ENCODE data around the gene COL6A1. TPM values are rescaled to one million over a fixed set of nuclear protein-coding genes. Genes with fewer than 3 reads are reported as not detected.

The COL6A1 gene
- total and polyA plus RNA-seq, 2 experiments from 2014 or later, result 296 to 592 TPM

DNA sequence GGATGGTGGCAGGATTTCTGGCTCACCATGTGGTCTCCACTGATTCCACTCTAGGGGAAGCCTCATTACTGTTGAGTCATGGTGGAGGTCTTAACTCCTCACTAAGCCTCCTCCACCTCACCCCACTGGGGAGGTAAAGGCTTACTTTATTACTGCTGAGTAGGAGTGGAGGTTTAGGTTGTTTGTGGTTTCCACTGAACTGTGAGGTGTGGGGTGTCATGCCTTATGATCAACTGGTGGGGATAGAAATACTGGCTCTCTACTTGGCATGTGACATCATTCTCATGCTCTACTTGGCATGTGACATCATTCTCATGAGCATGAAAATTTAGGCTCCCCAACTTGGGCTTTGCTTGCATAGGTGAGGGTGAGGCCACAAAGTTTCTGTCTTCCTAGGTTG lies 35.6 kb downstream of the COL6A1 start:
- H3K9me3 ChIP-seq (ENCODE audit: low read depth), result no peaks in the 10 kb centered on the region
- TF ChIP-seq EZH2phosphoT487 (IDR thresholded peaks at IDR 0.05; ENCODE audit: low read depth, severe bottlenecking, unreplicated experiment) (no peak), EZH2 (IDR thresholded peaks at IDR 0.05; ENCODE audit: borderline replicate concordance) (no peak)
- TF ChIP-seq, protein P1, sequence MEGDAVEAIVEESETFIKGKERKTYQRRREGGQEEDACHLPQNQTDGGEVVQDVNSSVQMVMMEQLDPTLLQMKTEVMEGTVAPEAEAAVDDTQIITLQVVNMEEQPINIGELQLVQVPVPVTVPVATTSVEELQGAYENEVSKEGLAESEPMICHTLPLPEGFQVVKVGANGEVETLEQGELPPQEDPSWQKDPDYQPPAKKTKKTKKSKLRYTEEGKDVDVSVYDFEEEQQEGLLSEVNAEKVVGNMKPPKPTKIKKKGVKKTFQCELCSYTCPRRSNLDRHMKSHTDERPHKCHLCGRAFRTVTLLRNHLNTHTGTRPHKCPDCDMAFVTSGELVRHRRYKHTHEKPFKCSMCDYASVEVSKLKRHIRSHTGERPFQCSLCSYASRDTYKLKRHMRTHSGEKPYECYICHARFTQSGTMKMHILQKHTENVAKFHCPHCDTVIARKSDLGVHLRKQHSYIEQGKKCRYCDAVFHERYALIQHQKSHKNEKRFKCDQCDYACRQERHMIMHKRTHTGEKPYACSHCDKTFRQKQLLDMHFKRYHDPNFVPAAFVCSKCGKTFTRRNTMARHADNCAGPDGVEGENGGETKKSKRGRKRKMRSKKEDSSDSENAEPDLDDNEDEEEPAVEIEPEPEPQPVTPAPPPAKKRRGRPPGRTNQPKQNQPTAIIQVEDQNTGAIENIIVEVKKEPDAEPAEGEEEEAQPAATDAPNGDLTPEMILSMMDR (IDR thresholded peaks at IDR 0.05; ENCODE audit: poor library complexity), result no peak
- H3K36me3 ChIP-seq (replicated peaks; ENCODE audit: insufficient read depth, low read depth), result no peaks in the 10 kb centered on the region
- no peak overlapping the region for H3K4me2 ChIP-seq
- H4K20me1 ChIP-seq (ENCODE audit: insufficient read depth, poor library complexity, severe bottlenecking), result no peaks in the 10 kb centered on the region
- no peak overlapping the region for H2AFZ ChIP-seq
- H3K27ac ChIP-seq, result no peak overlapping the region
- no peaks in the 10 kb centered on the region for H3K9me2 ChIP-seq (replicated peaks; ENCODE audit: insufficient read depth)
- H3K27me3 ChIP-seq, result no peaks in the 10 kb centered on the region
- H3K4me3 ChIP-seq, result no peak overlapping the region
- no peak for DNase-seq (ENCODE audit: low spot score)
- H3K79me2 ChIP-seq, result no peaks in the 10 kb centered on the region
- peaks cover 15% of the 10 kb centered on the region for H3K4me1 ChIP-seq (ENCODE audit: insufficient read depth)

DNA sequence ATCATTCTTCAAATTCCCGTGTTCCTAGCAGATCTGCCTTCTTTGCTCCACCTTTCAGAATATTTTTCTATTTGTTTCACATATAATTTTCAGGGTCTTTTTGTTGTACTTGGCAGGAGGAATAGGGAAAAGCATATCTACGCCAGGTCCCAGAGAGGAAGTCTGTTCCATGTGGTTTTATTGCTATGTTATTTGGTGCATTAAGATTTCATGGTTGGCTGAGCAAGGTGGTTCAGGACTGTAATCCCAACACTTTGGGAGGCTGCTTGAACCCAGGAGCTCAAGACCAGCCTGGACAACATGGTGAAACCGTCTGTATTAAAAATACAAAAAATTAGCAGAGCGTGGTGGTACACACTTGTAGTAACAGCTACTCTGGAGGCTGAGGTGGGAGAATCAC lies 36.1 kb downstream of the COL6A1 start:
- TF ChIP-seq EZH2phosphoT487 (IDR thresholded peaks at IDR 0.05; ENCODE audit: low read depth, severe bottlenecking, unreplicated experiment), result no peak
- Histone ChIP-seq H4K20me1 (ENCODE audit: insufficient read depth, poor library complexity, severe bottlenecking) (no peaks in the 10 kb centered on the region), H3K9me2 (replicated peaks; ENCODE audit: insufficient read depth) (no peaks in the 10 kb centered on the region), H3K27ac (no peak overlapping the region), H3K9me3 (ENCODE audit: low read depth) (no peaks in the 10 kb centered on the region), H3K4me1 (ENCODE audit: insufficient read depth) (peaks cover 14% of the 10 kb centered on the region), H2AFZ (no peak overlapping the region), H3K79me2 (no peaks in the 10 kb centered on the region), H3K4me2 (no peak overlapping the region), H3K4me3 (no peak overlapping the region), H3K27me3 (no peaks in the 10 kb centered on the region), H3K36me3 (replicated peaks; ENCODE audit: insufficient read depth, low read depth) (no peaks in the 10 kb centered on the region)
- DNase-seq (ENCODE audit: low spot score), result no peak
- WGBS (ENCODE audit: low lambda C conversion rate, missing lambda C conversion rate), result 84% methylated on average over 4 of the region's 4 CpGs

GRCh38 chr21:46018615-46019014 lies 37.0 kb downstream of the COL6A1 start:
- Histone ChIP-seq H3K79me2 (no peaks in the 10 kb centered on the region), H3K27me3 (no peaks in the 10 kb centered on the region), H3K4me1 (ENCODE audit: insufficient read depth) (peaks cover 21% of the 10 kb centered on the region), H2AFZ (no peak overlapping the region), H3K9me2 (replicated peaks; ENCODE audit: insufficient read depth) (no peaks in the 10 kb centered on the region), H3K36me3 (replicated peaks; ENCODE audit: insufficient read depth, low read depth) (no peaks in the 10 kb centered on the region), H4K20me1 (ENCODE audit: insufficient read depth, poor library complexity, severe bottlenecking) (no peaks in the 10 kb centered on the region), H3K4me3 (no peak overlapping the region), H3K27ac (no peak overlapping the region), H3K4me2 (no peak overlapping the region), H3K9me3 (ENCODE audit: low read depth) (no peaks in the 10 kb centered on the region)
- DNase-seq (ENCODE audit: low spot score), result no peak
- TF ChIP-seq, protein P1 (IDR thresholded peaks at IDR 0.05; ENCODE audit: poor library complexity), result no peak
- TF ChIP-seq EZH2phosphoT487 (IDR thresholded peaks at IDR 0.05; ENCODE audit: low read depth, severe bottlenecking, unreplicated experiment) (no peak), EZH2 (IDR thresholded peaks at IDR 0.05; ENCODE audit: borderline replicate concordance) (no peak)
- WGBS (ENCODE audit: low lambda C conversion rate, missing lambda C conversion rate), result 74% methylated on average over 3 of the region's 3 CpGs

DNA sequence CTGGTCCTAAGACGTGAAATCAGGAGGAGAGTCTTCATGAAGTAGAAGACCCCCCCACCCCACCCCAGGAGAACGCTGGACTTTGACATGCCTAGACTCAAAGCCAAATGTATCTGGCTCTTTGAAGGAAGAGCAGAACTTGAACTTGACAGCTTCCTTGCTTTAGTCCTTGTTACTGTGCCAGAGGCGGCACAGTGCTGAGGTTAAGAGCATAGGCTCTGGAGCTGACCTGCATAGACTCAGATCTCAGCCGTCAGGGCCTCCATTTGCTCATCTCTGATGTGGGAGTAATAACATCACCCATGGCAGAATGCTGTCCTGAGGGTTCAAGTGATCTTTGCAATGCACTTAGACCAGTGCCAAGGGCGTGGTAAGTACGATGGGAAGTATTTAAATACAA lies 39.0 kb downstream of the COL6A1 start:
- WGBS (ENCODE audit: low lambda C conversion rate, missing lambda C conversion rate), result 94% methylated on average over 6 of the region's 6 CpGs
- Histone ChIP-seq H4K20me1 (ENCODE audit: insufficient read depth, poor library complexity, severe bottlenecking) (no peaks in the 10 kb centered on the region), H3K4me1 (ENCODE audit: insufficient read depth) (peaks cover 40% of the 10 kb centered on the region), H3K4me2 (no peak overlapping the region), H3K4me3 (no peak overlapping the region), H2AFZ (no peak overlapping the region), H3K9me3 (ENCODE audit: low read depth) (no peaks in the 10 kb centered on the region), H3K27ac (no peak overlapping the region), H3K36me3 (replicated peaks; ENCODE audit: insufficient read depth, low read depth) (no peaks in the 10 kb centered on the region), H3K9me2 (replicated peaks; ENCODE audit: insufficient read depth) (no peaks in the 10 kb centered on the region), H3K79me2 (no peaks in the 10 kb centered on the region), H3K27me3 (no peaks in the 10 kb centered on the region)
- no peak for DNase-seq (ENCODE audit: low spot score)
- TF ChIP-seq EZH2phosphoT487 (IDR thresholded peaks at IDR 0.05; ENCODE audit: low read depth, severe bottlenecking, unreplicated experiment), result no peak
- TF ChIP-seq, protein P1 (IDR thresholded peaks at IDR 0.05; ENCODE audit: poor library complexity), result no peak
- no peak for TF ChIP-seq EZH2 (IDR thresholded peaks at IDR 0.05; ENCODE audit: borderline replicate concordance)

All from hepatocyte (in vitro differentiated cells).